GM12801 (cell line): ENCODE results near the gene C3.

Experiments
- TF ChIP-seq, protein P1 (sequence below): IDR thresholded peaks from one replicate; pipeline ENCODE4 v1.5.1; 2011; ENCODE audit warnings: control low read depth; ENCODE audit not compliant: insufficient read length; ENCODE audit errors: extremely low read depth

C3 gene

GRCh38 chr19:6679139-6679538 is 41.3 kb downstream of the C3 start:
- TF ChIP-seq, protein P1, sequence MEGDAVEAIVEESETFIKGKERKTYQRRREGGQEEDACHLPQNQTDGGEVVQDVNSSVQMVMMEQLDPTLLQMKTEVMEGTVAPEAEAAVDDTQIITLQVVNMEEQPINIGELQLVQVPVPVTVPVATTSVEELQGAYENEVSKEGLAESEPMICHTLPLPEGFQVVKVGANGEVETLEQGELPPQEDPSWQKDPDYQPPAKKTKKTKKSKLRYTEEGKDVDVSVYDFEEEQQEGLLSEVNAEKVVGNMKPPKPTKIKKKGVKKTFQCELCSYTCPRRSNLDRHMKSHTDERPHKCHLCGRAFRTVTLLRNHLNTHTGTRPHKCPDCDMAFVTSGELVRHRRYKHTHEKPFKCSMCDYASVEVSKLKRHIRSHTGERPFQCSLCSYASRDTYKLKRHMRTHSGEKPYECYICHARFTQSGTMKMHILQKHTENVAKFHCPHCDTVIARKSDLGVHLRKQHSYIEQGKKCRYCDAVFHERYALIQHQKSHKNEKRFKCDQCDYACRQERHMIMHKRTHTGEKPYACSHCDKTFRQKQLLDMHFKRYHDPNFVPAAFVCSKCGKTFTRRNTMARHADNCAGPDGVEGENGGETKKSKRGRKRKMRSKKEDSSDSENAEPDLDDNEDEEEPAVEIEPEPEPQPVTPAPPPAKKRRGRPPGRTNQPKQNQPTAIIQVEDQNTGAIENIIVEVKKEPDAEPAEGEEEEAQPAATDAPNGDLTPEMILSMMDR = no peak

GRCh38 chr19:6678690-6679109 is 41.8 kb downstream of the C3 start:
- TF ChIP-seq, protein P1 = no peak

GRCh38 chr19:6677883-6678689 is 42.4 kb downstream of the C3 start:
- TF ChIP-seq, protein P1 = no peak

- TF ChIP-seq, protein P1 = no peak
These were observed 43.0 kb downstream of the C3 start for GRCh38 chr19:6677495-6677882.

- TF ChIP-seq, protein P1 = no peak
These were observed 44.2 kb downstream of the C3 start for GRCh38 chr19:6676288-6676687.

DNA sequence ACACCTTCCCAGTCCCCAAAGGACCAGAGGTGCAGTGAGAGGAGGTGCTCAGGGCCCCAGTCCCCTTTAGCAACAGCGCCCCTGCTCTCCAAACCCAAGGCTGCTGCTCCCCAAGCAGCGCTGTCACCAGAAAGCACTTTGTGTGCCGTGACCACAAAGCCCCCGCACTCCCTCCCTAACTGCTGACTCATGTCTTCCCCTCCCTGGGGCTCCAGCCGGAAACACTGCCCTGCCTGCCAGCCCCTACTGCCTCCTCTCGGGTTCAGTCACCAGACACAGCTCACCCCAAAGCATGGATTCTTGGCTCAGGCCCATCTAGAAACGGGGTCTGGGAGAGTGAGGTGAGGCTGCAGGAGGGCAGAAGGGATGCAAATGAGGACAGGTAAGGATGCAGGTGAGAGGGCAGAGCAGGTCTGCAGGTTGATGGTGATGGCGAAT is 45.6 kb downstream of the C3 start:
- TF ChIP-seq, protein P1 = no peak

DNA sequence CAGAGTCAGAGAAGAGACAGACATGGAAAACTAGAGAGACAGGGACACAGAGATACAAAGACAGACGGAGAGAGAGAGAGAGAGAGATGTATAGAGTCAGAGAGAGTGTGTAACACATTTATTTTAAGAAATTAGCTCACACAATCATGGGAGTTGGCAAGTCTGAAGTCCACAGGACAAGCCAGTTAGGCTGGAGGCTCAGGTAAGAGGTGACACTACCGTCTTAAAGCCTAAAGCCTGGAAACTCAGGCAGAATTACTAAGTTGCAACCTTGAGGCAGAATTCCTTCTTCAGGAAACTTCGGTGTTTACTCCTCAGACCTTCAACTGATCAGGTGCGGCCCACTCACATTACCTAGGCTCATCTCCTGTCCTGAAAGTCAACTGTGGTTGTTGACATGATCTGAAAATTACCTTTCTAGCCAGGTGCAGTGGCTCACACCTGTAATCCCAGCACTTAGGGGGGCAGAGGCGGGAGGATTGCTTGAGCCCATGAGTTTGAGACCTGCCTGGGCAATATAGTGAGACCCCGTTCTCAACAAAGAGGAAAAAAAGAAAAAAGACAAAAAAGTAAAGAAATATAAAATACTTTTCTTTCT is 47.7 kb downstream of the C3 start:
- TF ChIP-seq, protein P1 = no peak
